Parathyroid adenoma (tissue), 2 donors: ENCODE data around the gene CAMTA1.
A peak's percentile ranks its signal among the peaks of the same experiment; 100 is the strongest.

ENCODE experiments used
- H2AFZ ChIP-seq: fragments of 300-600 bp; sonication (generic); one replicate; pipeline ENCODE4 v1.7.0; 2017; ENCODE audit warnings: antibody characterized with exemption, mild to moderate bottlenecking
- H3K27ac ChIP-seq: fragments of 300-600 bp; sonication (generic); one replicate; pipeline ENCODE4 v1.7.0; 2017
- H3K27me3 ChIP-seq: fragments of 300-600 bp; sonication (generic); one replicate; pipeline ENCODE4 v1.7.0; 2017; ENCODE audit warnings: low read length; ENCODE audit not compliant: control insufficient read depth, insufficient read depth
- H3K36me3 ChIP-seq: fragments of 300-600 bp; sonication (generic); one replicate; pipeline ENCODE4 v1.7.0; 2017; ENCODE audit warnings: low read length; ENCODE audit not compliant: control insufficient read depth, insufficient read depth
- H3K4me1 ChIP-seq: fragments of 300-600 bp; sonication (generic); one replicate; pipeline ENCODE4 v1.7.0; 2017; ENCODE audit warnings: control low read depth
- H3K4me2 ChIP-seq: fragments of 300-600 bp; sonication (generic); one replicate; pipeline ENCODE4 v1.7.0; 2017; ENCODE audit warnings: low read length
- H3K4me3 ChIP-seq: fragments of 300-600 bp; sonication (generic); one replicate; pipeline ENCODE4 v1.7.0; 2017; ENCODE audit warnings: low read depth, low read length
- H3K79me2 ChIP-seq: fragments of 300-600 bp; sonication (generic); one replicate; pipeline ENCODE4 v1.7.0; 2017; ENCODE audit warnings: control low read depth
- H3K9ac ChIP-seq: fragments of 300-600 bp; sonication (generic); one replicate; pipeline ENCODE4 v1.7.0; 2017; ENCODE audit warnings: mild to moderate bottlenecking
- H3K9me3 ChIP-seq: fragments of 300-600 bp; sonication (generic); one replicate; pipeline ENCODE4 v1.7.0; 2017; ENCODE audit warnings: low read length; ENCODE audit not compliant: control insufficient read depth
- CTCF ChIP-seq: fragments of 300-600 bp; sonication (generic); IDR thresholded peaks from one replicate; pipeline ENCODE4 v1.7.0; 2017; ENCODE audit warnings: antibody characterized with exemption, mild to moderate bottlenecking
- donor health status: primary hyperparathyroidism.

CAMTA1 gene

GRCh38 chr1:7667159-7667558 lies 881.9 kb downstream of the CAMTA1 start:
- no peak overlapping the region for H3K4me3 ChIP-seq
- no peak overlapping the region for H3K9ac ChIP-seq
- no peaks in the 10 kb centered on the region for H3K4me1 ChIP-seq
- H3K79me2 ChIP-seq: no peaks in the 10 kb centered on the region
- no peak overlapping the region for H3K27ac ChIP-seq
- no peaks in the 10 kb centered on the region for H3K27me3 ChIP-seq
- H3K4me2 ChIP-seq: no peak overlapping the region
- H3K36me3 ChIP-seq: no peaks in the 10 kb centered on the region
- TF ChIP-seq CTCF: no peak
- no peak overlapping the region for H2AFZ ChIP-seq
- no peaks in the 10 kb centered on the region for H3K9me3 ChIP-seq

- no peaks in the 10 kb centered on the region for H3K9me3 ChIP-seq
- H2AFZ ChIP-seq: peak overlapping the region; percentile 53
- H3K9ac ChIP-seq: no peak overlapping the region
- H3K4me3 ChIP-seq: no peak overlapping the region
- no peak overlapping the region for H3K27ac ChIP-seq
- no peaks in the 10 kb centered on the region for H3K4me1 ChIP-seq
- TF ChIP-seq CTCF: peak; percentile 96
- H3K79me2 ChIP-seq: no peaks in the 10 kb centered on the region
- no peaks in the 10 kb centered on the region for H3K36me3 ChIP-seq
- H3K27me3 ChIP-seq: no peaks in the 10 kb centered on the region
- no peak overlapping the region for H3K4me2 ChIP-seq
These were observed 882.5 kb downstream of the CAMTA1 start for GRCh38 chr1:7667625-7668218.

- no peak overlapping the region for H3K27ac ChIP-seq
- TF ChIP-seq CTCF: peak; percentile 57
- H3K4me2 ChIP-seq: no peak overlapping the region
- H2AFZ ChIP-seq: peak overlapping the region; percentile 28
- no peaks in the 10 kb centered on the region for H3K9me3 ChIP-seq
- no peaks in the 10 kb centered on the region for H3K79me2 ChIP-seq
- no peaks in the 10 kb centered on the region for H3K4me1 ChIP-seq
- no peaks in the 10 kb centered on the region for H3K36me3 ChIP-seq
- H3K27me3 ChIP-seq: no peaks in the 10 kb centered on the region
- no peak overlapping the region for H3K9ac ChIP-seq
- H3K4me3 ChIP-seq: no peak overlapping the region
These were observed 884.5 kb downstream of the CAMTA1 start for GRCh38 chr1:7669559-7670311.

- Histone ChIP-seq H3K4me1 (no peaks in the 10 kb centered on the region), H3K36me3 (no peaks in the 10 kb centered on the region), H3K27me3 (no peaks in the 10 kb centered on the region), H3K79me2 (no peaks in the 10 kb centered on the region), H3K9ac (no peak overlapping the region), H3K4me2 (no peak overlapping the region), H3K27ac (no peak overlapping the region), H2AFZ (no peak overlapping the region), H3K9me3 (no peaks in the 10 kb centered on the region), H3K4me3 (no peak overlapping the region)
- no peak for TF ChIP-seq CTCF
These were observed 885.3 kb downstream of the CAMTA1 start for GRCh38 chr1:7670334-7671145.
